HEK293T (cell line): Measurements from ENCODE around the gene ZCRB1.

Source experiments
- CTBP1 ChIP-seq: fragments of 450-650 bp; IDR thresholded peaks from 2 replicates; pipeline ENCODE4 v1.6.1; 2016; ENCODE audit warnings: borderline replicate concordance
- ELF4 ChIP-seq: fragments of 450-650 bp; IDR thresholded peaks from 2 replicates; pipeline ENCODE4 v1.6.1; 2017; ENCODE audit warnings: antibody characterized with exemption
- FOXA1 ChIP-seq: fragments of 450-650 bp; IDR thresholded peaks from 2 replicates; pipeline ENCODE4 v1.6.1; 2016; ENCODE audit warnings: mild to moderate bottlenecking
- NFRKB ChIP-seq: fragments of 450-650 bp; IDR thresholded peaks from 2 replicates; pipeline ENCODE4 v1.6.1; 2016; ENCODE audit warnings: mild to moderate bottlenecking, moderate library complexity
- SP1 ChIP-seq: fragments of 450-650 bp; IDR thresholded peaks from 2 replicates; pipeline ENCODE4 v1.6.1; 2017
- SUZ12 ChIP-seq: fragments of 450-650 bp; IDR thresholded peaks from 2 replicates; pipeline ENCODE4 v1.6.1; 2016; ENCODE audit warnings: mild to moderate bottlenecking
- ZNF384 ChIP-seq: fragments of 450-650 bp; IDR thresholded peaks from 2 replicates; pipeline ENCODE4 v1.6.1; 2016

DNA sequence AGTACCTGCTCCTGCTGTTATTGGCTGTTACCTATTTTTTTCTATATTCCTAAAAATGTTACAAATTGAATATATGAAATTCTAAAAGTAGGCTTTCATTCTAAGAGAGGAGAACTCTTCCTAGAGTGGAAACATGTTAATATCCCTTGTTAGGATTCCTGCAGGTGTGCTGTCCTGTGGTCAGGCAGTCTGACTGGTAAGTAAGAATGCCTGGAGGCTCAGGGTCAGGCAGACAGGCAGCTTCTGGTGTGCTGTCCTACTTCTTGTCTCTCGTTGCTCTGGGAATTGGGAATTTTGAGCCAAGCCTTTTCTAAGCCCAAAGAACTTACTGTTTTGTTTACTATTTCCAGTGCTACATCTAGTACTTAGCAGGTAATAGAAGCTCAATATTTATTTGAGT, 10.4 kb upstream of the ZCRB1 start:
- no peak for TF ChIP-seq ZNF384
- TF ChIP-seq NFRKB: no peak
- no peak for TF ChIP-seq FOXA1
- TF ChIP-seq ELF4: no peak
- no peak for TF ChIP-seq SP1
- no peak for TF ChIP-seq SUZ12
- no peak for TF ChIP-seq CTBP1
